Measurements from ENCODE around the gene TOP1. TPM values are rescaled to one million over a fixed set of nuclear protein-coding genes. Genes with fewer than 3 reads are reported as not detected.
"Not testable (repeated sequence)": the region's sequence is repeated elsewhere in the genome, so short reads cannot be mapped to it uniquely, and the experiment has no call there.

The TOP1 gene
- total and polyA plus RNA-seq, 8 donors = 14.8 to 46.2 (median 21.7) TPM

DNA sequence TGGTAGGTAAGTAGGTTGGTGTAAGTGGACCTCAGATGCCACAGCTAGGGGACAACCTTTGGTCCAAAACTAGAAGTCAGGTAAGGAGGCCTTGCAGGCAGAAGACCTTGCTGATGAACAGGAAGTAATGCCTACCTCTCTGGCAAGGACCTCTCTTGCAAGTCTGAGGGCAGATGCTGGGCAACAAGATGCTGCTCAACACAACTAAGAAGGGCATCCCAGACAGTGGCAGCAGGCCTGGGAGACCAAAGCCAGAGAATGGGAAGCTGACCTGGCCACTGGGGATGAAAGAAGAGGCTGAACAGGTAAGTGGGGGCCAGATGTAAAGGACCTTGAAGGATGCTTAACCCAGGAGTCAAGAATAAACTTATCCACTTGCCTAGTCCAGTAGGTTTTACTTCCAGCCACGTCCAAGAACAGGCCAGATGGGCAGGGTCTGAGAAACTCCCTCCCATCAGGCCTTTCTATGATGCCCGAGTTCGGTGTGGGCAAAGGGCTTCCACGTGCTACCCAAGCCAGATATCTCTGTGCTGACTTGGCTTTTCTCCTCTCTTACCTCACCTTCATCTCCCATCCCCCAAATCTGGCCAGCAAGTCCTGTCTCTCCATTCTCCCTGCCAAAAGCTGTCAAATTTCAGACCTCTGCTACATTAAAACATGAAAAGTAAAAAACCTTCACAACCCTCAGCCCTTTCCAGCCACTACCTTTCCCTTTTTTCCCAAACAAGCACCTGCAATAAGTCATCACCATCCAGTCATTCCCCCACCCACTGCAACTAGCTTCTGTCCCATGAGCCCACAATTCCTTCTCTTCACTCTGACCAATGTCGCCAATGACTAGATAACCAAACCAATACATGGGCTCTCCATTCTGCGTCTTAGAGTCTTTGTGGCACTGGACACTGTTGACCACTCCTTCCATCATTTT lies 97.2 kb downstream of the TOP1 start:
- H3K9me3 ChIP-seq = no peaks in the 10 kb centered on the region
- H3K27ac ChIP-seq = no peak overlapping the region
- intact Hi-C loops (cut with DNase I; ENCODE audit: low total_unique reads) = no loop called here
- no peaks in the 10 kb centered on the region for H3K4me1 ChIP-seq
- H3K4me3 ChIP-seq = no peak overlapping the region
- peaks cover 42 to 64% (median 60%) of the 10 kb centered on the region in 4 donors for H3K36me3 ChIP-seq
- TF ChIP-seq EP300 (IDR thresholded peaks at IDR 0.05) (no peak), POLR2A (IDR thresholded peaks at IDR 0.05) (no peak), POLR2AphosphoS5 (IDR thresholded peaks at IDR 0.05) (no peak)
- TF ChIP-seq, protein P1, sequence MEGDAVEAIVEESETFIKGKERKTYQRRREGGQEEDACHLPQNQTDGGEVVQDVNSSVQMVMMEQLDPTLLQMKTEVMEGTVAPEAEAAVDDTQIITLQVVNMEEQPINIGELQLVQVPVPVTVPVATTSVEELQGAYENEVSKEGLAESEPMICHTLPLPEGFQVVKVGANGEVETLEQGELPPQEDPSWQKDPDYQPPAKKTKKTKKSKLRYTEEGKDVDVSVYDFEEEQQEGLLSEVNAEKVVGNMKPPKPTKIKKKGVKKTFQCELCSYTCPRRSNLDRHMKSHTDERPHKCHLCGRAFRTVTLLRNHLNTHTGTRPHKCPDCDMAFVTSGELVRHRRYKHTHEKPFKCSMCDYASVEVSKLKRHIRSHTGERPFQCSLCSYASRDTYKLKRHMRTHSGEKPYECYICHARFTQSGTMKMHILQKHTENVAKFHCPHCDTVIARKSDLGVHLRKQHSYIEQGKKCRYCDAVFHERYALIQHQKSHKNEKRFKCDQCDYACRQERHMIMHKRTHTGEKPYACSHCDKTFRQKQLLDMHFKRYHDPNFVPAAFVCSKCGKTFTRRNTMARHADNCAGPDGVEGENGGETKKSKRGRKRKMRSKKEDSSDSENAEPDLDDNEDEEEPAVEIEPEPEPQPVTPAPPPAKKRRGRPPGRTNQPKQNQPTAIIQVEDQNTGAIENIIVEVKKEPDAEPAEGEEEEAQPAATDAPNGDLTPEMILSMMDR (IDR thresholded peaks at IDR 0.05) = no peak
- DNase-seq = no peak
- H3K27me3 ChIP-seq = no peaks in the 10 kb centered on the region
- WGBS, 5 donors = 79 to 88% (median 85%) methylated on average over 6 of the region's 6 CpGs

DNA sequence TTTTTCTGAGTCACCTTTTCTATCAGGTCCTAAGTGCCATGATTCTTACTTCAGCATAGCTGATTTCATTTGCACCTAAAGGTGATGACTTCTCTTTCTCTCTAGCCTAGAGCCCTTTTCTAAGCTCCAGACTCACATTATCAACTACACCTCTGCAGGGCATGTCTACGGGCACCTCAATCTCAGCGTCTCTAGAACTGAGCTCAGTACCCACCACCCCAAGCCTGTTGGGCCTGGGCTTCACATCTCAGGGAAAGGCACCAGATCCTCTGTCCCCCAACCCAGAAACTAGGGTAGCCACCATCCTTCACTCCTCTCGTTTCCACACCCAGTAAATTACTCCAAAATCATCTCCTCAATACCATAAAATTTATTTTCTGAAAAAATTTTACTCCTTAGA lies 98.1 kb downstream of the TOP1 start:
- WGBS, 5 donors = 93 to 97% (median 95%) methylated on average over 3 of the region's 3 CpGs
- Histone ChIP-seq H3K27me3 (no peaks in the 10 kb centered on the region), H3K4me1 (no peaks in the 10 kb centered on the region), H3K4me3 (no peak overlapping the region), H3K9me3 (no peaks in the 10 kb centered on the region), H3K36me3 (peaks cover 33 to 54% (median 50%) of the 10 kb centered on the region in 4 donors), H3K27ac (no peak overlapping the region)
- intact Hi-C loops (cut with DNase I; ENCODE audit: low total_unique reads) = no loop called here
- no peak for DNase-seq
- TF ChIP-seq POLR2A (IDR thresholded peaks at IDR 0.05) = no peak
- TF ChIP-seq, protein P1 (IDR thresholded peaks at IDR 0.05) = no peak

DNA sequence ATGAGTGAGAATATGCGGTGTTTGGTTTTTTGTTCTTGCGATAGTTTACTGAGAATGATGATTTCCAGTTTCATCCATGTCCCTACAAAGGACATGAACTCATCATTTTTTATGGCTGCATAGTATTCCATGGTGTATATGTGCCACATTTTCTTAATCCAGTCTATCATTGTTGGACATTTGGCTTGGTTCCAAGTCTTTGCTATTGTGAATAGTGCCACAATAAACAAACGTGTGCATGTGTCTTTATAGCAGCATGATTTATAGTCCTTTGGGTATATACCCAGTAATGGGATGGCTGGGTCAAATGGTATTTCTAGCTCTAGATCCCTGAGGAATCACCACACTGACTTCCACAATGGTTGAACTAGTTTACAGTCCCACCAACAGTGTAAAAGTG lies 99.7 kb downstream of the TOP1 start:
- DNase-seq; H3K4me1 ChIP-seq; H3K27me3 ChIP-seq; H3K4me3 ChIP-seq; intact Hi-C loops (cut with DNase I; ENCODE audit: low total_unique reads); H3K27ac ChIP-seq; H3K9me3 ChIP-seq: not testable (repeated sequence)
- peaks cover 17 to 38% (median 34%) of the 10 kb centered on the region in 4 donors for H3K36me3 ChIP-seq
- 40 to 100% methylated on average over 1 of the region's 3 CpGs; no CpG with 5 or more reads in 3 of the 5 donors for WGBS, 5 donors

DNA sequence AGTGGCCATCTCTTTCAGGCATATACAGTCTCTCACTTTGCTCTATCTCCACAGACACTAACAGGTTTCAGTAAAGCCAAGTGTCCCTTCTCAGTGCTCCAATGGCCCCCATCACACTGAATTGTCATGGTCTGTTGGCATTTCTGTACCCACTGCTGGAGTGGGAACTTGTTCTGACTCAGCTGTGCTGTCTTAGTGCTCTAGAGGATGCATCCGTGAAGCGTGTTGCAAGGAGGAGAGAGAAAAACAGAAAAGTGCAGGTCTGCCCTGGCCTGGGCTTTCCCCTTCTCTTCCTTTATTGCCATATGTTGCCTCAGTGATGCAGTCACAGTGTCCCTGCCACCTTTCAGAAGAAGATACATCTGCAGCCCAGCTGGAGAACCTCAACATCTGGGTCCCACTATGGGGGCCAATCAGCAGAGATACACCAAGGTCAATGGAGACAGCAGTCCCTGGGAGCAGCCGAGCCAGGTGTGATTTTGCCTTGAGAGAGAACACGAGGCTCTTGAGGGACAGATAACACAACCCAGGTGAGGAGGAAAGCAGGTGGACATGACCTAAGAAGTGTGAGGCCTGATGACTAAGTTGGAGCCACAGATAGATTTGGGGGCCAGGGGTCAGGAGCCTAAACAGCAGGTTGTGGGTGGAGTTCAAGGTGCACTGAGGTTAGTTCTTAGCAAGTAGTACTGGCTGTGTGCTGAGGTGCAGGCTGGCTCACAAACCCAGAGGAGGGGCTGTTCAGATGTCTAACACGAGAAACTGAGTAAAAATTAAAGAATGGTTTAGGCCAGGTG lies 103.2 kb downstream of the TOP1 start:
- no peak overlapping the region for H3K27ac ChIP-seq
- H3K36me3 ChIP-seq = peaks cover 0 to 4% (median 1%) of the 10 kb centered on the region in 4 donors
- DNase-seq = no peak
- 65 to 86% (median 74%) methylated on average over 5 of the region's 5 CpGs for WGBS, 5 donors
- intact Hi-C loops (cut with DNase I; ENCODE audit: low total_unique reads) = no loop called here
- H3K4me3 ChIP-seq = no peak overlapping the region
- peaks cover 7 to 14% (median 11%) of the 10 kb centered on the region in 4 donors for H3K4me1 ChIP-seq
- no peaks in the 10 kb centered on the region for H3K27me3 ChIP-seq
- no peaks in the 10 kb centered on the region for H3K9me3 ChIP-seq
- TF ChIP-seq, protein P1 (IDR thresholded peaks at IDR 0.05) = no peak
- TF ChIP-seq POLR2A (IDR thresholded peaks at IDR 0.05) = no peak

DNA sequence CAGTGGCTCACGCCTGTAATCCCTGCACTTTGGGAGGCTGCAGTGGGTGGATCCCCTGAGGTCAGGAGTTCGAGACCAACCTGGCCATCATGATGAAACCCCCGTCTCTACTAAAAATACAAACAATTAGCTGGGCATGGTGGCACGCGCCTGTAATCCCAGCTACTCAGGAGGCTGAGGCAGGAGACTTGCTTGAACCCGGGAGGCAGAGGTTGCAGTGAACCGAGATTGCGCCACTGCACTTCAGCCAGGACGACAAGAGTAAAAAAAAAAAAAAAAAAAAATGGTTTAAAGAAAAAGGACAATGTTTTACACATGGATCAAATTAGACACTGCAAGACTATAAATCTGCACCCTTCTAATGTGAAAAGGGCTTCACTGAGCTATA lies 103.8 kb downstream of the TOP1 start:
- DNase-seq; H3K27me3 ChIP-seq; intact Hi-C loops (cut with DNase I; ENCODE audit: low total_unique reads); H3K4me3 ChIP-seq; H3K36me3 ChIP-seq; H3K27ac ChIP-seq; H3K9me3 ChIP-seq: not testable (repeated sequence)
- H3K4me1 ChIP-seq = peaks cover 7 to 14% (median 11%) of the 10 kb centered on the region in 4 donors
- 85 to 88% (median 86%) methylated on average over 9 of the region's 9 CpGs for WGBS, 5 donors

Data from stomach (tissue), 9 donors.